ENCODE results near the gene CREB5. TPM values are rescaled to one million over a fixed set of nuclear protein-coding genes. Genes with fewer than 3 reads are reported as not detected.

The CREB5 gene
- total and polyA plus RNA-seq, 2 donors (not counting 3 experiments of a cell fraction or from before 2014, with no cell fraction given) = 19.6 to 28.4 TPM

- Histone ChIP-seq H3K79me2 (ENCODE audit: control insufficient read depth, insufficient read depth, low read length) (no peaks in the 10 kb centered on the region), H3K4me3 (replicated peaks in 1 of 3; ENCODE audit: insufficient read depth in 1 of 3, low read depth in 1 of 3, low read length in 3 of 3) (no peak overlapping the region)
- FAIRE-seq = no peak
Measured at GRCh38 chr7:28784171-28784902, 372.0 kb downstream of the CREB5 start.

More at GRCh38 chr7:28784171-28784902, 372.0 kb downstream of the CREB5 start:
- peaks cover under 1% of the 10 kb centered on the region for H3K4me1 ChIP-seq (ENCODE audit: control insufficient read depth, extremely low read depth, insufficient read depth, low read length)
- ChIA-PET POLR2A (no interaction called here), CTCF (no interaction called here)
- no peaks in the 10 kb centered on the region for H3K27me3 ChIP-seq (ENCODE audit: control insufficient read depth in 2 of 2, insufficient read depth in 2 of 2, low read length in 2 of 2)
- TF ChIP-seq EZH2 (IDR thresholded peaks at IDR 0.05; ENCODE audit: borderline replicate concordance, low read depth, low read length, severe bottlenecking) (no peak), GATA2 (IDR thresholded peaks at IDR 0.05; ENCODE audit: insufficient read depth, insufficient read length, low read depth, low read length) (no peak), POLR2AphosphoS5 (IDR thresholded peaks at IDR 0.05; ENCODE audit: insufficient read depth, low read depth, low read length) (no peak), JUN (IDR thresholded peaks at IDR 0.05; ENCODE audit: borderline replicate concordance, insufficient read depth, insufficient read length, low read depth) (no peak), FOS (IDR thresholded peaks at IDR 0.05; ENCODE audit: borderline replicate concordance, insufficient read depth, low read length) (no peak), CTCF (IDR thresholded peaks at IDR 0.05; ENCODE audit: extremely low read depth in 1 of 2, insufficient read depth in 1 of 2, low read depth in 1 of 2, low read length in 2 of 2) (no peak), MYC (IDR thresholded peaks at IDR 0.05; ENCODE audit: low read depth, low read length) (no peak), POLR2A (IDR thresholded peaks at IDR 0.05; ENCODE audit: low read depth, low read length) (no peak)
- TF ChIP-seq, protein P1, sequence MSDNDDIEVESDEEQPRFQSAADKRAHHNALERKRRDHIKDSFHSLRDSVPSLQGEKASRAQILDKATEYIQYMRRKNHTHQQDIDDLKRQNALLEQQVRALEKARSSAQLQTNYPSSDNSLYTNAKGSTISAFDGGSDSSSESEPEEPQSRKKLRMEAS (IDR thresholded peaks at IDR 0.05; ENCODE audit: insufficient read depth, insufficient read length) = no peak
- DNase-seq (ENCODE audit: low read depth, low spot score) = no peak
- no TSS peak for BruUV-seq (replicated peaks)
- H3K9me3 ChIP-seq (replicated peaks; ENCODE audit: control insufficient read depth, insufficient read depth, low read length) = no peaks in the 10 kb centered on the region
- H2AFZ ChIP-seq (ENCODE audit: low read depth, low read length) = no peak overlapping the region
- no peak overlapping the region for H3K27ac ChIP-seq (ENCODE audit: insufficient read depth, low read depth, low read length)
- no peaks in the 10 kb centered on the region for H3K36me3 ChIP-seq (ENCODE audit: control insufficient read depth in 2 of 2, extremely low read depth in 1 of 2, insufficient read depth in 2 of 2, low read length in 2 of 2)
- intact Hi-C loops (cut with micrococcal nuclease) (no loop called here), dilution Hi-C loops (cut with MboI; ENCODE audit: extremely low pct_ligation_motif_present, low sequenced_read_pairs) (no loop called here)
- H3K4me2 ChIP-seq (ENCODE audit: insufficient read depth, low read length) = no peak overlapping the region
- H3K9me1 ChIP-seq (replicated peaks; ENCODE audit: control insufficient read depth, extremely low read depth, insufficient read depth, low read length) = no peaks in the 10 kb centered on the region
- no peaks in the 10 kb centered on the region for H4K20me1 ChIP-seq (replicated peaks; ENCODE audit: control insufficient read depth, extremely low read depth, insufficient read depth, low read length)
- H3K9ac ChIP-seq (replicated peaks; ENCODE audit: extremely low read depth, insufficient read depth, low read length) = no peak overlapping the region

Data from endothelial cell of umbilical vein (primary cell).